ENCODE data around the gene EPHA2. TPM values are rescaled to one million over a fixed set of nuclear protein-coding genes. Genes with fewer than 3 reads are reported as not detected.
A peak's percentile ranks its signal among the peaks of the same experiment; 100 is the strongest.
"Not testable (repeated sequence)": the region's sequence is repeated elsewhere in the genome, so short reads cannot be mapped to it uniquely, and the experiment has no call there.

The EPHA2 gene
- polyA plus RNA-seq, 1 donor: 5.3 TPM

- no peak for DNase-seq (ENCODE audit: low read depth)
Measured at GRCh38 chr1:16120407-16120806, 35.5 kb downstream of the EPHA2 start.

DNA sequence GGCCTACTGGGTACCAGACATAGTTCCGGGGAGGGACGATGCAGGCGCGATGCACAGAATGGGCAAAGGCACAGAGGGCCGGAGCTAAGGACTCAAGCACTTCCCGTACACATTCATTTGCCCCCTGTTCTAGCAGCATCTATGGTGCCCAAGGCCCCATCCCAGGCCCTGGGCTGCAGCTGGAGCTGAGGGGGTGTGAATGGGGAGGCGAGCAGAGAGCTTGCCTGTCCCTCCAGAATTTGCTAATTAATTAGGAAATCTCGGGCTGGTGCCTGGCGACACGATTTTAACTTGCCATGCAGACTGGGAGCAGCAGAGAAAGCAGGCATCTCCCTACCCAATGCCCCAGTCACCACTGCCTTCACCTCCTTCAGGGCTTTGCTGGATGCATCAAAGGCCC, 35.9 kb downstream of the EPHA2 start:
- DNase-seq (ENCODE audit: low read depth): no peak

DNA sequence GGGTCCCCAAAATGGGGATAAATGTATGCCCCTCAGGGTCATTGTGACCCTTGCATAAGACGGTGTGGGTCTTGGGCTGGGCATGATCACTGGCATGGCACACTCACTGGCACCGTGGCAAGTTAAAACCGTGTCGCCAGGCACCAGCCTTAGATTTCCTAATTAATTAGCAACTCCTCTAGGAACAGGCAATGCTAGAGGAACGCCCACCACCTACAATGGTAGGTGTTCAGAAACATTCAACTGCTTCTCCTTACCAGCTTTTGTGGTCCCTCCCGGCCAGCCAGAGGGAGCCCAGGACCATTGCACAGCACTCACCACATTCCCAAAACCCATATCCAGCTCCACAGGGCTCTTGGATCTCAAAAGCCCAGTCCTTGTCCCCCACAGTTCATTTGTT, 36.4 kb downstream of the EPHA2 start:
- no peak for DNase-seq (ENCODE audit: low read depth)

DNA sequence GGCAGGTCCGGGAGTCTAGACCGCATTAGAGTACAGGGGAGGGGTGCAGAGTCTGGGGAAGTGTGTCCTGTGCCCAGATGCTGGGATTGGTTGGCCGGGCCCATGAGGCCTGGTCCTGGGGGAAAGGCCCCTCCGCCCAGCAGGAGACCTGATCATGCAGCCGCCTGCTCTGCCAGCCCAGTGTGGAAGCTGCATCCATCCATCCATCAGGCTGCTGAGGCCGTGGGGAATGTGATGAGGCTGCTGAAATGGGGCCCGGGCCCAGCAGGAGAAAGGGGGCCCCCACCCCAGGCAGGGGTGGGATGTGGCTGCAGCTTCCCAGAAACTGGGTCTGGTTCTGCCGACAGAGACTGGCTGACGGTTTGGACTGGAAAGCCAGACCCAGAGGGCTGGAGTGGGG, 37.2 kb downstream of the EPHA2 start:
- no peak for DNase-seq (ENCODE audit: low read depth)

- DNase-seq (ENCODE audit: low read depth): no peak
Measured at GRCh38 chr1:16117936-16118335, 37.9 kb downstream of the EPHA2 start.

GRCh38 chr1:16117369-16117768, 38.5 kb downstream of the EPHA2 start:
- no peak for DNase-seq (ENCODE audit: low read depth)

DNA sequence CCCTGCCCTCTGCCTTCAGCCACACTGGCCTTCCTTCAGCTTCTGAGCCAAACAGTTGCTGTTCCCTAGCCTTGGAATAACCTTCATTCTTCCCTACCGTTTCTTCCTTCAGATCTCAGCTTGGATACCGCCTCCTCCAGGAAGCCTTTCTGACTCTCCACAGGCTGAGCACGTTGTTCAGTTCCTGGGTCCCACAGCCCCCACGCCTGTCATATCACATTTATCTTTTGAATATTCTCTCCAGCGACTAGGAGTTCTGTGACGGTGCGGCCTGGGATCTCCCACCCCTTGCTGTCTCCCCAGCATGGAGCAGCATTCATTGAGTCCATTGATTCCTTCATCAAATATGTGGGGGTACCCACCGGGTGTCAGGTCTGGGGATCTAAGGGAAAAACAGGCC, 39.2 kb downstream of the EPHA2 start:
- no peak for DNase-seq (ENCODE audit: low read depth)

GRCh38 chr1:16116002-16116401, 39.9 kb downstream of the EPHA2 start:
- DNase-seq (ENCODE audit: low read depth): no peak

GRCh38 chr1:16115468-16115983, 40.3 kb downstream of the EPHA2 start:
- DNase-seq (ENCODE audit: low read depth): no peak

- no peak for DNase-seq (ENCODE audit: low read depth)
Measured at GRCh38 chr1:16114527-16115467, 41.1 kb downstream of the EPHA2 start.

DNA sequence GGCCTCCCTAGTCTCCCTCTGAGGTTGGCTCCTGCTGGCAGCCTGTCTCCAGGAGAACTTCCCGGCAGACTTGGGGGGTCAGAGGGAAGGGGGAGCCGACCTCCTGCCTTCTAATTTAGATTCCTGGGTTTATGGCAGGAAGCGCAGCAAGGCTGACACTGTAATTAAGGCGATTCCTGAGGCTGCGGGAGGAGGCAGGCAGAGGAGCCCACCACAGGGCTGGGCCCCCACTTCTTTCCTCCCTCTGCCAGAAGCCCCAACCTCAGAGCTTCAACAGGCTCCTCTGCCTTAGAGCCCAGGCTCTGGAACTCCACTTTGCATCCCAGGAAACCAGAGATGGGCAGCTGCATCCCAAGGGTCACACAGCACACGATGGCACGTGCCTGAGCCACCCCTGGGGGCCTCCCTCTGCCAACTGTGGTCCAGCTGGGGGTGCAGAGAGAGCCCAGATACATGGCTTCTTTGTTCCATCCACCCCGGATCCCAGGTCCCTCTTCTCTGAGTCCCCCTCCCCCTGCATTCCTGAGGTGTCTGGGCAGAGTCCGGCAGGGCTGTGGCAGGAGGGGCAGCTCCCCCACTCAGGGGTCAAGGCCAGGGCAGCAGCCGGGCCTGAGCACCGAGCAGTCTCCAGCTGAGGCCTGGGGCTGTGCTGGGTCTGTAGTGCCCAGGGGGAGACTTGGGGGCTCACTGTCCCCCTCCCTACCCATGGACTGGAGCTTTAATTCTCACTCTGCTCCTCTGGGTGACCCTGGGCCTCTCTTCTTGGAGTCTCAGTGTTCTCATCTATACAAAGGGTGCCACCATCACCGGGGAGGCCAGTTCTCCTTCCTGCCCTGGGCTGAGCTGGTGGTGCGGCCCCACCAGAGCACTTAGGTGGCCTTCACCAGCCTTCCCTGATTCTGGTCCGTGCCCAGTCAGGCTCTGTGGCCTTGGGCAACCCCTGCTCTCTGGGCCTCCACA, 43.0 kb downstream of the EPHA2 start:
- DNase-seq (ENCODE audit: low read depth): no peak

- DNase-seq (ENCODE audit: low read depth): peak; percentile 26
Measured at GRCh38 chr1:16111771-16112595, 43.9 kb downstream of the EPHA2 start.

- DNase-seq (ENCODE audit: low read depth): no peak
Measured at GRCh38 chr1:16110884-16111283, 45.0 kb downstream of the EPHA2 start.

GRCh38 chr1:16110456-16110855, 45.4 kb downstream of the EPHA2 start:
- DNase-seq (ENCODE audit: low read depth): no peak

GRCh38 chr1:16109571-16109970, 46.3 kb downstream of the EPHA2 start:
- no peak for DNase-seq (ENCODE audit: low read depth)

GRCh38 chr1:16107039-16107438, 48.8 kb downstream of the EPHA2 start:
- DNase-seq (ENCODE audit: low read depth): not testable (repeated sequence)

DNA sequence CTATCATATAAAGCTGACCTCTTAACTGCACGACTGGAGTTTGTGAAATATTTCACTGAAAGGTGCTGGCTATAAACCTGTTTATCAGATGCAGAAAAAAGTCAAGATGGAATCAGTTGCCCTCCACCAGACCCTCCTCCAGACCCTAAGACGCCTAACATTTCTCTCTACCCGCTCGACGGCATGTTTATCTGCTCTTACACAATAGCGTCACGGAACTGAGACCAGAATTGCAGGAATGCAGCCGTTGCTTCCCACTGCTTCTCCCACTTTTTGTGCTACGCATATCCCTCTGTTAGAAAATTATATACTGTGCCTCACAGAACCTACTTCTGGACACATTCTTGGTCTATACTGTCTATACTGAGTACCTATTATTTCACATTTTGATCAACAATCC, 54.2 kb downstream of the EPHA2 start:
- no peak for DNase-seq (ENCODE audit: low read depth)

GRCh38 chr1:16099412-16099811, 56.5 kb downstream of the EPHA2 start:
- no peak for DNase-seq (ENCODE audit: low read depth)

- DNase-seq (ENCODE audit: low read depth): no peak
Measured at GRCh38 chr1:16095447-16095846, 60.4 kb downstream of the EPHA2 start.

GRCh38 chr1:16094453-16095158, 61.3 kb downstream of the EPHA2 start:
- DNase-seq (ENCODE audit: low read depth): no peak

DNA sequence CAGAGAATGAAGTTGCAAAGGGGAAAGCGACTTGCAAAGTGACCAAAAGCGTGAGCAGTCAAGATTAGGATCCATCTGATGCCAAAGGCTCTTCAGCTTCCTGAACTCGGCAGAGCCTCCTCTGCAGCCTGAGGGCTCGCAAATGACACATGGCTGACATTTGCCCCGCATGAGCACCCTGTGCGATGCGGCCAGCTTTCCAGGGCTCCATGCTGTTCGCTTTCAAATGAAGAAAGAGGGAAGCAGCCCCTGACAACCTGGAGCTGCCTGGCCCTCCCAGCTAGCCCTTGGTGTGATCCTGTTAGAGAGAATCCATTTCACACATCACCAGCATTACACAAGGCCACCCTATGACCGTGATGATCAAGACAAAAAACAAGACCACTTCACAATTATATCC, 62.3 kb downstream of the EPHA2 start:
- DNase-seq (ENCODE audit: low read depth): no peak

Measured in forelimb muscle (tissue), 1 donor.